Activated T-cell treated with anti-CD3 and anti-CD28 coated beads, Interleukin-2, amount 50 U/mL, for 48 hours (primary cell): Measurements from ENCODE around the gene RPF1.
A peak's percentile ranks its signal among the peaks of the same experiment; 100 is the strongest.
"Not testable (repeated sequence)": the region's sequence is repeated elsewhere in the genome, so short reads cannot be mapped to it uniquely, and the experiment has no call there.

Source experiments
- DNase-seq, 2 experiments: peaks; one replicate each; pipeline ENCODE4 v3.0.0-alpha.2; 2020

Gene RPF1

GRCh38 chr1:84478876-84479868 is at the start of gene RPF1:
Gene RPF1, plus strand, starts transcription at chr1:84479266. Its CDS starts 16 bp downstream, at chr1:84479282.
- peak; percentile 85 for DNase-seq

- no peak for DNase-seq
Observed at GRCh38 chr1:84430546-84430945, 48.5 kb upstream of the RPF1 start.

GRCh38 chr1:84433258-84434080 is 45.6 kb upstream of the RPF1 start:
- peak in 1 of 2 experiments; percentile 39 for DNase-seq

- peak; percentile 22 to 32 for DNase-seq
Observed at GRCh38 chr1:84434081-84434769, 44.8 kb upstream of the RPF1 start.

GRCh38 chr1:84434801-84435549 is 44.1 kb upstream of the RPF1 start:
- DNase-seq: no peak

GRCh38 chr1:84436876-84437655 is 42.0 kb upstream of the RPF1 start:
- peak in 1 of 2 experiments; percentile 19 for DNase-seq

- DNase-seq: no peak
Observed at GRCh38 chr1:84442256-84442655, 36.8 kb upstream of the RPF1 start.

- peak; percentile 48 to 49 for DNase-seq
Observed at GRCh38 chr1:84442747-84443646, 36.1 kb upstream of the RPF1 start.

- not testable (repeated sequence) for DNase-seq
Observed at GRCh38 chr1:84448704-84449103, 30.4 kb upstream of the RPF1 start.

GRCh38 chr1:84450910-84451309 is 28.2 kb upstream of the RPF1 start:
- DNase-seq: no peak

- no peak for DNase-seq
Observed at GRCh38 chr1:84452436-84452835, 26.6 kb upstream of the RPF1 start.

- DNase-seq: no peak
Observed at GRCh38 chr1:84462118-84462517, 16.9 kb upstream of the RPF1 start.

GRCh38 chr1:84467298-84467697 is 11.8 kb upstream of the RPF1 start:
- no peak for DNase-seq

- DNase-seq: no peak
Observed at GRCh38 chr1:84476225-84476624, 2.8 kb upstream of the RPF1 start.

GRCh38 chr1:84479998-84480397 is 932 bp downstream of the RPF1 start:
- no peak for DNase-seq

- DNase-seq: no peak
Observed at GRCh38 chr1:84480650-84481049, 1.6 kb downstream of the RPF1 start.

- no peak for DNase-seq
Observed at GRCh38 chr1:84481317-84481716, 2.3 kb downstream of the RPF1 start.

GRCh38 chr1:84488107-84488506 is 9.0 kb downstream of the RPF1 start:
- DNase-seq: no peak

- DNase-seq: no peak
Observed at GRCh38 chr1:84489766-84490165, 10.7 kb downstream of the RPF1 start.

- no peak for DNase-seq
Observed at GRCh38 chr1:84492726-84493125, 13.7 kb downstream of the RPF1 start.
